Common myeloid progenitor, CD34-positive (primary cell): ENCODE results near the gene PASK.
A peak's percentile ranks its signal among the peaks of the same experiment; 100 is the strongest.

Source experiments
- CTCF ChIA-PET: fragments of 350-600 bp; sonication (Branson Sonifier 250); formaldehyde crosslinking; loops from one replicate; lab custom pipeline; 2021; ENCODE audit warnings: antibody characterized with exemption; lab: Charles Lee
- POLR2A ChIA-PET: fragments of 350-600 bp; sonication (Branson Sonifier 250); formaldehyde crosslinking; loops from one replicate; lab custom pipeline; 2021; ENCODE audit warnings: antibody characterized with exemption; lab: Charles Lee
- DNase-seq, 3 donors: peaks; one replicate each; pipeline versions ENCODE4 v3.0.0 to v3.0.0-alpha.2; 2013
- H3K27ac ChIP-seq, 2 experiments: 1 replicate in 1 of 2; 2 replicates in 1 of 2; pipeline ENCODE4 v1.7.0; 2013; ENCODE audit warnings: inconsistent platforms in 2 of 2, low read length in 2 of 2, mild to moderate bottlenecking in 2 of 2, low read depth in 1 of 2, moderate library complexity in 1 of 2; ENCODE audit not compliant: severe bottlenecking in 2 of 2, insufficient read depth in 1 of 2, poor library complexity in 1 of 2
- H3K27me3 ChIP-seq, 5 experiments: replicated peaks in 2 of 5; 1 replicate in 3 of 5; 2 replicates in 2 of 5; pipeline versions ENCODE4 v1.6.1 to v1.7.0; 2013; ENCODE audit warnings: low read length in 4 of 5, mild to moderate bottlenecking in 2 of 5, moderate library complexity in 2 of 5, inconsistent platforms in 1 of 5; ENCODE audit not compliant: insufficient read depth in 5 of 5, control insufficient read depth in 4 of 5
- H3K36me3 ChIP-seq, 4 experiments: 1 replicate in 2 of 4; 2 replicates in 2 of 4; pipeline versions ENCODE4 v1.6.1 to v1.7.0; 2013; ENCODE audit warnings: low read length in 3 of 4, control low read depth in 1 of 4, mild to moderate bottlenecking in 1 of 4; ENCODE audit not compliant: control insufficient read depth in 4 of 4, insufficient read depth in 4 of 4
- H3K4me1 ChIP-seq, 4 experiments: 1 replicate in 3 of 4; 2 replicates in 1 of 4; pipeline versions ENCODE4 v1.6.1 to v1.7.1; 2013; ENCODE audit warnings: low read length in 3 of 4, mild to moderate bottlenecking in 3 of 4, control low read depth in 1 of 4, inconsistent platforms in 1 of 4, moderate library complexity in 1 of 4; ENCODE audit not compliant: control insufficient read depth in 4 of 4, insufficient read depth in 4 of 4; ENCODE audit errors: control extremely low read depth in 1 of 4
- H3K4me3 ChIP-seq, 7 experiments: 1 replicate in 4 of 7; 2 replicates in 3 of 7; pipeline versions ENCODE4 v1.5.1 to v1.7.0; 2013; ENCODE audit warnings: mild to moderate bottlenecking in 7 of 7, low read length in 6 of 7, moderate library complexity in 6 of 7, inconsistent platforms in 2 of 7, low read depth in 2 of 7, control low read depth in 1 of 7; ENCODE audit not compliant: insufficient read depth in 4 of 7, control insufficient read depth in 1 of 7; ENCODE audit errors: extremely low read depth in 1 of 7
- H3K9me3 ChIP-seq, 5 experiments: 1 replicate in 4 of 5; 2 replicates in 1 of 5; pipeline versions ENCODE4 v1.6.1 to v1.7.1; 2013; ENCODE audit warnings: low read length in 4 of 5, mild to moderate bottlenecking in 2 of 5, inconsistent platforms in 1 of 5, low read depth in 1 of 5, moderate library complexity in 1 of 5; ENCODE audit not compliant: control insufficient read depth in 4 of 5, insufficient read depth in 2 of 5; ENCODE audit errors: control extremely low read depth in 1 of 5
- WGBS: methylation state at CpG from one replicate; pipeline ENCODE4 v1.1.5; 2013; ENCODE audit not compliant: insufficient coverage; 5-methylcytosine and 5-hydroxymethylcytosine counted together

PASK gene

GRCh38 chr2:241070361-241070760 lies 78.9 kb downstream of the PASK start:
- POLR2A ChIA-PET, result no interaction called here
- CTCF ChIA-PET, result interaction anchor here (1.2 kb wide), 1 partner anchor 8 kb away, joined by 3 read pairs; no protein-coding TSS in a partner anchor
- WGBS, result 97% methylated on average over 13 of the region's 13 CpGs

GRCh38 chr2:241069821-241070281 lies 79.4 kb downstream of the PASK start:
- Histone ChIP-seq H3K27ac (no peak overlapping the region), H3K4me3 (no peak overlapping the region), H3K4me1 (no peaks in the 10 kb centered on the region), H3K9me3 (no peaks in the 10 kb centered on the region), H3K36me3 (peaks cover 0 to 16% (median 3%) of the 10 kb centered on the region in 4 experiments), H3K27me3 (peaks cover 0 to 5% (median 0%) of the 10 kb centered on the region in 5 experiments)
- ChIA-PET CTCF (interaction anchor here (1.2 kb wide), 1 partner anchor 9 kb away, joined by 3 read pairs; no protein-coding TSS in a partner anchor), POLR2A (no interaction called here)
- WGBS, result 97% methylated on average over 24 of the region's 26 CpGs
- no peak for DNase-seq

More at GRCh38 chr2:241070361-241070760, 78.9 kb downstream of the PASK start:
- Histone ChIP-seq H3K4me1 (no peaks in the 10 kb centered on the region), H3K36me3 (peaks cover 2 to 22% (median 5%) of the 10 kb centered on the region in 4 experiments), H3K9me3 (no peaks in the 10 kb centered on the region), H3K27ac (no peak overlapping the region), H3K4me3 (no peak overlapping the region), H3K27me3 (peaks cover 0 to 2% (median 0%) of the 10 kb centered on the region in 5 experiments)
- no peak for DNase-seq

- DNase-seq, result no peak
- Histone ChIP-seq H3K27me3 (peaks cover 0 to 9% (median 0%) of the 10 kb centered on the region in 5 experiments), H3K4me3 (no peak overlapping the region), H3K27ac (no peak overlapping the region), H3K9me3 (no peaks in the 10 kb centered on the region), H3K36me3 (peaks cover 0 to 11% (median 2%) of the 10 kb centered on the region in 4 experiments), H3K4me1 (peaks cover 0 to 2% (median 0%) of the 10 kb centered on the region in 4 experiments)
- POLR2A ChIA-PET, result no interaction called here
- 98% methylated on average over 24 of the region's 28 CpGs for WGBS
- CTCF ChIA-PET, result interaction anchor here (1.0 to 1.4 kb wide), 3 partner anchors 8 to 40 kb away, joined by 3 to 4 read pairs (median 3); no protein-coding TSS in a partner anchor
These were observed 80.1 kb downstream of the PASK start for GRCh38 chr2:241068942-241069810.

- POLR2A ChIA-PET, result no interaction called here
- 92% methylated on average over 24 of the region's 25 CpGs for WGBS
These were observed 80.9 kb downstream of the PASK start for GRCh38 chr2:241068136-241068941.

GRCh38 chr2:241067501-241068135 lies 81.7 kb downstream of the PASK start:
- Histone ChIP-seq H3K4me3 (no peak overlapping the region), H3K4me1 (peaks cover 0 to 9% (median 2%) of the 10 kb centered on the region in 4 experiments), H3K36me3 (peaks cover 0 to 8% (median 2%) of the 10 kb centered on the region in 4 experiments), H3K27me3 (peaks cover 0 to 10% (median 0%) of the 10 kb centered on the region in 5 experiments), H3K9me3 (no peaks in the 10 kb centered on the region), H3K27ac (no peak overlapping the region)
- ChIA-PET CTCF (interaction anchor here (0.7 to 1.4 kb wide), 3 partner anchors 9 to 79 kb away, joined by 3 read pairs; no protein-coding TSS in a partner anchor), POLR2A (no interaction called here)
- DNase-seq, result no peak
- WGBS, result 97% methylated on average over 20 of the region's 21 CpGs

More at GRCh38 chr2:241068136-241068941, 80.9 kb downstream of the PASK start:
- CTCF ChIA-PET, result interaction anchor here (1.0 to 1.4 kb wide), 2 partner anchors 9 to 41 kb away, joined by 3 to 4 read pairs; no protein-coding TSS in a partner anchor
- H3K4me1 ChIP-seq, result peaks cover 0 to 7% (median 2%) of the 10 kb centered on the region in 4 experiments
- H3K27me3 ChIP-seq, result peaks cover 0 to 9% (median 0%) of the 10 kb centered on the region in 5 experiments
- no peaks in the 10 kb centered on the region for H3K9me3 ChIP-seq
- H3K27ac ChIP-seq, result no peak overlapping the region
- no peak overlapping the region for H3K4me3 ChIP-seq
- peaks cover 0 to 8% (median 2%) of the 10 kb centered on the region in 4 experiments for H3K36me3 ChIP-seq
- no peak for DNase-seq

- WGBS, result 96% methylated on average over 15 of the region's 15 CpGs
- CTCF ChIA-PET, result interaction anchor here (0.7 to 1.3 kb wide), 2 partner anchors 12 to 78 kb away, joined by 3 read pairs; no protein-coding TSS in a partner anchor
- peaks cover 0 to 14% (median 0%) of the 10 kb centered on the region in 5 experiments for H3K27me3 ChIP-seq
- no peak overlapping the region for H3K27ac ChIP-seq
- H3K36me3 ChIP-seq, result peaks cover 0 to 8% (median 2%) of the 10 kb centered on the region in 4 experiments
- POLR2A ChIA-PET, result no interaction called here
- no peak overlapping the region for H3K4me3 ChIP-seq
- H3K4me1 ChIP-seq, result peaks cover 0 to 9% (median 2%) of the 10 kb centered on the region in 4 experiments
- no peaks in the 10 kb centered on the region for H3K9me3 ChIP-seq
- peak in 1 of 3 donors; percentile 4 for DNase-seq
These were observed 82.4 kb downstream of the PASK start for GRCh38 chr2:241066893-241067341.
